ENCODE results near the gene PDE4D. TPM values are rescaled to one million over a fixed set of nuclear protein-coding genes. Genes with fewer than 3 reads are reported as not detected.
A peak's percentile ranks its signal among the peaks of the same experiment; 100 is the strongest.

Gene PDE4D
- total RNA-seq, 6 experiments from 2014 or later, result 1.6 to 10.3 (median 5.6) TPM

DNA sequence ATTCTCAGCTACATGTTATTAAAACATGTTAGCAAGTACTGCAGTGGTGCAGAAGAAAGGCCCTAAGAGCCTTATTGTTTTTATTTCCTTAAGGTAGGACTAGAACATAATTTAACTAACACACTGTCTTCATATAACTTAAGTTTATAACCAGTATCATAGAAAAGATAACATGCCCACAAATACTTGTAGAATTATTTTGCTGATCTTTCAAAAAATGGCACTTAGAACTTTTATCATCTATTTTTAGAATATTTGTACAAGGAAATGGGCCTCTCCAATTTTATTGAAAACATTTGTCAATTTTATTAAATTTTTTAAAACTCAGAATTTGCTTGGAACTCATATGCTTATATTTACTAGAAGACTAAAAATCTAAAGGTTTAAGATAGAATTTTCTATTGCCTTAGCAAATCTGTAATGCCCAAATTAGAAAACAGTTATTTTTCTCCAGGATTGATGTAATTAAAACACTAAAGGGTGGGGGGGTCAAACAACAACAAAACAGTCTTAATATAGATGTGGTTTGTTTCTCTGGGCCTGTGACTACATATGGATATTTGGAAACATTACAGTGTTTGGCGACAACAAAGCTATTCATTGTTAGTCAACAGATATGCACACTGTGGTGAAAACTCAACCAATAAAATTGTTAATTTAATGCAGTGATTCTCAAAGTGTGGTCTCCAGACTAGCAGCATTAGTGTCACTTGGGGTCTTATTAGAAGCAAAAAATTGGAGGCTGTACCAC is 360.4 kb downstream of the PDE4D start:
- Histone ChIP-seq H3K9me3 (no peaks in the 10 kb centered on the region), H3K36me3 (no peaks in the 10 kb centered on the region), H3K4me1 (no peaks in the 10 kb centered on the region), H3K27me3 (no peaks in the 10 kb centered on the region), H3K27ac (no peak overlapping the region), H3K4me3 (no peak overlapping the region)
- intact Hi-C loops (cut with DNase I), result no loop called here
- ATAC-seq (no peak), DNase-seq (no peak)
- 90% methylated on average over 1 of the region's 1 CpG for WGBS (ENCODE audit: insufficient coverage, low coverage, low lambda C conversion rate, missing lambda C conversion rate)
- TF ChIP-seq, protein P1, sequence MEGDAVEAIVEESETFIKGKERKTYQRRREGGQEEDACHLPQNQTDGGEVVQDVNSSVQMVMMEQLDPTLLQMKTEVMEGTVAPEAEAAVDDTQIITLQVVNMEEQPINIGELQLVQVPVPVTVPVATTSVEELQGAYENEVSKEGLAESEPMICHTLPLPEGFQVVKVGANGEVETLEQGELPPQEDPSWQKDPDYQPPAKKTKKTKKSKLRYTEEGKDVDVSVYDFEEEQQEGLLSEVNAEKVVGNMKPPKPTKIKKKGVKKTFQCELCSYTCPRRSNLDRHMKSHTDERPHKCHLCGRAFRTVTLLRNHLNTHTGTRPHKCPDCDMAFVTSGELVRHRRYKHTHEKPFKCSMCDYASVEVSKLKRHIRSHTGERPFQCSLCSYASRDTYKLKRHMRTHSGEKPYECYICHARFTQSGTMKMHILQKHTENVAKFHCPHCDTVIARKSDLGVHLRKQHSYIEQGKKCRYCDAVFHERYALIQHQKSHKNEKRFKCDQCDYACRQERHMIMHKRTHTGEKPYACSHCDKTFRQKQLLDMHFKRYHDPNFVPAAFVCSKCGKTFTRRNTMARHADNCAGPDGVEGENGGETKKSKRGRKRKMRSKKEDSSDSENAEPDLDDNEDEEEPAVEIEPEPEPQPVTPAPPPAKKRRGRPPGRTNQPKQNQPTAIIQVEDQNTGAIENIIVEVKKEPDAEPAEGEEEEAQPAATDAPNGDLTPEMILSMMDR (IDR thresholded peaks at IDR 0.05), result no peak
- TF ChIP-seq POLR2A (IDR thresholded peaks at IDR 0.05), result no peak

- ATAC-seq, result no peak
- Histone ChIP-seq H3K4me1 (no peaks in the 10 kb centered on the region), H3K9me3 (no peaks in the 10 kb centered on the region), H3K4me3 (no peak overlapping the region), H3K27ac (no peak overlapping the region), H3K36me3 (no peaks in the 10 kb centered on the region), H3K27me3 (no peaks in the 10 kb centered on the region)
- intact Hi-C loops (cut with DNase I), result no loop called here
- no peak for DNase-seq
- TF ChIP-seq, protein P1 (IDR thresholded peaks at IDR 0.05), result no peak
- TF ChIP-seq POLR2A (IDR thresholded peaks at IDR 0.05), result no peak
- 100% methylated on average over 1 of the region's 1 CpG for WGBS (ENCODE audit: insufficient coverage, low coverage, low lambda C conversion rate, missing lambda C conversion rate)
Observed at GRCh38 chr5:59529239-59529638, 364.3 kb downstream of the PDE4D start.

DNA sequence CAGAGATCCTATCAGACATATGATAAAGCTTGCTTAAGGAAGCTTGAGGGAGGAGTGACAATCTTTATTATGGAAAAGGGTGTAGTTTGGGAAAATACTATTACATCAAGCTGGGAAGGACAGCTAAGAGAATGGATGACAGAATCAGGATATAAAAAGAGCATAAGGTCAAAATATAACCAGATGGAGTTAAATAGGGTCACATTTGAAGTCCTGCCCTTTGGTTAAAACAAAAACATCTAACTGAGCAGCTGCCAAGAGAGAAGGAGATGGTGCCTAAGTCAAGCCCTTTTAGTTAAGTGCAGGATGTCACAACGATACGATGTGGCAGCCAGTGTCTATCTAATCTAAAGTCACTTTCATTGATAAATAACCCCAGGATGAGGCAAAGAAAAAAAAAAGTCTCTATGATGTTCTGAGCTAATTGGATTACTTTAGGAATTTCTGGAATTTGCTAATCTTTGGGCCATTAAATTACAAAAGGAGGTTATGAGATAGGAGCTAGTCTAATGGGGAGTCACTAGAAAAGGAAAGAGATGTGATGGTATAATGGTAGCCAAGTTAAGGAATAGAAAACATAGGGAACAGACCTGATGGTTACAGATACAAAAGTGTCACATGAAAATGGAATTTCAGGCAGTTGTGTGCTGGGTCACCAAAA is 365.2 kb downstream of the PDE4D start:
- ATAC-seq, result peak in 1 of 4 donors; percentile 18
- Histone ChIP-seq H3K4me1 (no peaks in the 10 kb centered on the region), H3K27ac (no peak overlapping the region), H3K9me3 (no peaks in the 10 kb centered on the region), H3K4me3 (no peak overlapping the region), H3K36me3 (no peaks in the 10 kb centered on the region), H3K27me3 (no peaks in the 10 kb centered on the region)
- intact Hi-C loops (cut with DNase I), result no loop called here
- no peak for DNase-seq
- no peak for TF ChIP-seq POLR2A (IDR thresholded peaks at IDR 0.05)
- TF ChIP-seq, protein P1 (IDR thresholded peaks at IDR 0.05), result no peak
- 29% methylated on average over 2 of the region's 2 CpGs for WGBS (ENCODE audit: insufficient coverage, low coverage, low lambda C conversion rate, missing lambda C conversion rate)

- no peaks in the 10 kb centered on the region for H3K27me3 ChIP-seq
- TF ChIP-seq, protein P1 (IDR thresholded peaks at IDR 0.05), result no peak
- intact Hi-C loops (cut with DNase I), result no loop called here
- no peak for DNase-seq
- H3K27ac ChIP-seq, result no peak overlapping the region
- no peak for ATAC-seq
- H3K4me3 ChIP-seq, result no peak overlapping the region
- 90% methylated on average over 1 of the region's 1 CpG for WGBS (ENCODE audit: insufficient coverage, low coverage, low lambda C conversion rate, missing lambda C conversion rate)
- no peaks in the 10 kb centered on the region for H3K4me1 ChIP-seq
- no peaks in the 10 kb centered on the region for H3K9me3 ChIP-seq
- H3K36me3 ChIP-seq, result no peaks in the 10 kb centered on the region
Observed at GRCh38 chr5:59525957-59526356, 367.6 kb downstream of the PDE4D start.

All from right lobe of liver (tissue), 6 donors.